HG02981 (cell line): ENCODE data around the gene C6orf47.

Source experiments
- ATAC-seq: cut with Tn5 transposase; IDR thresholded peaks from one replicate; pipeline ENCODE4 v1.9.1; 2021; ENCODE audit warnings: mild to moderate bottlenecking, moderate library complexity; ENCODE audit not compliant: unreplicated experiment

The C6orf47 gene

DNA sequence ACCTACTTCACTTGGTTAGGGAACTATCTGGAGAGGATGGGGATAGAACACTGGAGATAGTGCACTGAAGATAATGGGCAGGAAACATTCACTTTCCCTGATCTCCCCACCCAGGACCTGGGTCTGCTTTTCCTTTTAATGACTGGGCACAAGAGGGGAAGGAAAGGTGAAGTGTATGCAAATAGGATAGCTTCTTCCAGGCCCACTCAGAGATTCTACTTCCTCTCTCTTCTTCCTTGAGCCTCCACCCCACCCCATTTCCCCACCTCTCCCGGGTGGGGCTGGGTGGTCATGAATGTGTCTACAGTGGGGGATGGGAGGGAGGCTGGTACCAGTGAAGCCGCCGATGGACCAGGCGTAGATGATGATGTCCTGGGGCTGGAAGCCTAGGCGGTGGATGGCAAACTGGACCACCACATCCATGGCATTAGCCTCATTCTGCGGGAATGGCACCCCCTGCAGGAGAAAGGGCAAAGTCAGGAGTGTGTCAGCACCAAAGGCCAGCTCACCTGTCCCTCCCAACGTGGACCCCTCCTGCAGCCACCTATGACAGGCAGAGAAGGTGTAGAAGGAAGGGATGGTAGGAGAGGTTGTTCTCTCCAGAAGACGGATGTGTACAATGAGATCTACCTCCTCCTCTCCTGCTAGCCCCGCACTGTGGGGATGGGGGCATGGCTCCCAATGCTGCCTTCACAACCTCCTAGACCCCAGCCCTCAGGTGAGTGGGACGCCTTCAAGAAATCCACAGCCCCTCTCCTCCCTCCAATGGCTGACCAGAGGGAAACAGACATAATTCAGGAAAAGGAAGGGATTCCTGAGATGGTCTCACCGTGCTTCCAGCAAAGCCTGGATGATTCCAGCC is 28.9 kb upstream of the C6orf47 start:
- no peak for ATAC-seq

DNA sequence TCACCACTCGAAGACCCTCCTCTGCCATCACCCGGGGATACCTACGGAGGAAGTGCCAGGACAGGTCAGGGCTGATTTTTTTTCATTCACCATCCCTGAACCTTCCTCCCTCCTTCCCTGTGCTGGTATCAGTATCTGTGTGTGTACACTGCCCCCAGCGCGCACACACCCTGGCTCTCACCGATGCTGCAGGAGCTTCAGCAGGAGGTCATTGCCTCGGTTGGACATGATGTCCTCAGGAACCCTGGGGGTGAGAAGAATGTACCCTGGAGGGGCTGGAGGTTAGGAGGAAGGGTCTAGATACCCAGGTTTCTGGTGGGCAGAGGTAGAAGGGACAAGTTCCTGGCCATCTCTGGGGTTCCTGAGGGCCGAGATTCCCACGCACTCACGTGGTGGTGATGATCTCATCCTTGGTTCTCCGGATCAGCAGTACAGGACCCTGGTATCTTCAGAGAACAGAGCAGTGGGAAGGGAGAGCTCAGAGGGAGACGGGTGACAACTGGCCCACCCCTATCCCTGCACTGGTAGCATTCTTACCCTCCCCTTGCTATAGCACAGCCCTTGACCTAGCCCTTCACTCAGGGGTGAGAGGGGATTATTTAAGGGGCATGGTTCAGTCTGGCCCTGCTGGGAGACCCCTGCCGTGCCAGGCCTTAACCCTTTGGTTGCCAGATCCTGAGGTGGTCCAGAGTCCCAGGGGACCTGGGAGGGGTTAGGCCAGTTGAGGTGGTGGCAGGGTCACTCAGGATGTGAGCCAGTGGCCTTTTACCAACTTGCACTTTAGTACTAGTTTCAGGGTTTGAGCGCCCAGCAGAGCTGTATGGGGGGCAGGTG is 27.5 kb upstream of the C6orf47 start:
- no peak for ATAC-seq

DNA sequence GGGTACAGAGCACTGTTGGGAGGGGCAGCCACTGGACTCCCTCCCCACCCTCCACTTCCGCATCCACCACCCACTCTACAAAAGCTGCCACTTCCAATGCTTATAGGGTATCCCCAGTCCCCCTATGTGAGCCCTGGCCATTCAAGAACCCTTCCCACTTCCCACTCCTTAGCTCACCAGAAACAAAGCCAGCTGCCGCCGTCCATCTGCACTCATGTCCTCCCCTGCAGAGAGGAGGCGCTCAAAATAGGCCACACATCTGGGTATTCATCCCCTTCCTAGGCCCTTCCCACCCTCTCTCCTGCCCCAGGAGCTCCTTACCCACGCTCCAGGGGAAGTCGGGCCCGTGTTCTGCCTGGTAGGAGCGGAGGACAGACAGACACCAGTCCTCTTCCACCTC is 26.7 kb upstream of the C6orf47 start:
- ATAC-seq: no peak

DNA sequence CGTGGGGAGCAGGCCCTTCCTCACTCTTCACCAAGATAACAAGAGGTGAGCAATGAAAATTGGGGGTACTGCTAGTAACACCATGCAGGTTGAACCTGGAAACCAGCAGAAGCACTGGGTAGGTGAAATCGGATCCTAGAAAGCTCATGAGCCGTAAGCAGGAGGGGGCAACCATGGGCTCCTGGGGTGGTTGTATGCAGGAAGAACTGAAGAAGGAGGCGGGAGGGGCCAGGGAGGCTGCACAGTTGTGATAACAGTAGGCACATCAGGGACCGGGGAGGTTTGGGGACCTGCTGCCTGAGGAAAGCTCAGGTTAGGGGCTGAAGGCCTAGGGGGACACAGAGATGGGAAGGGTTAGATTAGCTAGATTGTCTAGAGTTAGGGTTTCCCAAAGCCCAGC is 25.9 kb upstream of the C6orf47 start:
- ATAC-seq: no peak

DNA sequence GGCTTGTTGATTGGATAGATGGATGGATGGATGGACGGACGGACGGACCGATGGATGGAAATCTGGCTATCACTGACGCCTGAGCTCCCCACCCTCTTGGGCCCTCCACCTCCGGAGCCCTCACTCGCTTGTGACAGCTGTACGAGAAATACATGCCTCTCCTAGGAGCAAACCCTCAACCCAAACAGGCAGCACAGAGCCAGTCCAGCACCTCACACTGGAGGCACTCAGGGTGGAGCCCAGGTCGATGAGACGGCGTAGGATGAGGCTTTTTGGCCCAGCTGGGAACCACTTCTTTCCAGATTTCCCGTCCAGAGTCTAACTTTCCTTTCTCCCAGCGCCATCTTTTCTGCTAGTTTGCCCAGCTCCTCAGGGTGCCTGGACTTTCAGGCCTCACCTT is 23.0 kb upstream of the C6orf47 start:
- no peak for ATAC-seq

DNA sequence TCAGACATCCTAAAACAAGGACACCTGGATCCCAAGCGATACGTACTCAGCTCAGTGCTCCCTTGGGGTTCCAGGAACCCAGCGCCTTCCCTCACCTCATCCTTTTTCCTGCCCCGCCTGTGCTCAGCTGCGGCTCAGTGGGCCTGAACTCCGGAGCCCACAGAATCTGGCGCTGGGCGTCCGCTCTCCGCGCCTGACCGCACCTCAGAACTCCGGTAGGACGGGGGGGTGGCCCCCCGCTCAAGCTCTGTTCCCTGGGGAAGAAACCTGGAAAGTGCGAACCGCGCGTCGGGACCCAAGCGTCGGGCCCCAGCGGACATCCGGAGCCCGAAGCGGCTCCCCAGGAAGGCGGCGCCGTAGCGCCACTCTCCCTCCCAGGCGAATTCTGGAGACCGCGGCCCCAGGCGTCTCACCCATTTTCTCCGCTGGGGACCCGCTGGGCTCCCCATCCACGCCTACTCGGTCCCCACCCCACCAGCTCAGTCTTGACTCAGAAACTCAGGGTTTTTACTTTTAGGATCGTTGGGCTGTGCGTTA is 20.6 kb upstream of the C6orf47 start:
- ATAC-seq: no peak

DNA sequence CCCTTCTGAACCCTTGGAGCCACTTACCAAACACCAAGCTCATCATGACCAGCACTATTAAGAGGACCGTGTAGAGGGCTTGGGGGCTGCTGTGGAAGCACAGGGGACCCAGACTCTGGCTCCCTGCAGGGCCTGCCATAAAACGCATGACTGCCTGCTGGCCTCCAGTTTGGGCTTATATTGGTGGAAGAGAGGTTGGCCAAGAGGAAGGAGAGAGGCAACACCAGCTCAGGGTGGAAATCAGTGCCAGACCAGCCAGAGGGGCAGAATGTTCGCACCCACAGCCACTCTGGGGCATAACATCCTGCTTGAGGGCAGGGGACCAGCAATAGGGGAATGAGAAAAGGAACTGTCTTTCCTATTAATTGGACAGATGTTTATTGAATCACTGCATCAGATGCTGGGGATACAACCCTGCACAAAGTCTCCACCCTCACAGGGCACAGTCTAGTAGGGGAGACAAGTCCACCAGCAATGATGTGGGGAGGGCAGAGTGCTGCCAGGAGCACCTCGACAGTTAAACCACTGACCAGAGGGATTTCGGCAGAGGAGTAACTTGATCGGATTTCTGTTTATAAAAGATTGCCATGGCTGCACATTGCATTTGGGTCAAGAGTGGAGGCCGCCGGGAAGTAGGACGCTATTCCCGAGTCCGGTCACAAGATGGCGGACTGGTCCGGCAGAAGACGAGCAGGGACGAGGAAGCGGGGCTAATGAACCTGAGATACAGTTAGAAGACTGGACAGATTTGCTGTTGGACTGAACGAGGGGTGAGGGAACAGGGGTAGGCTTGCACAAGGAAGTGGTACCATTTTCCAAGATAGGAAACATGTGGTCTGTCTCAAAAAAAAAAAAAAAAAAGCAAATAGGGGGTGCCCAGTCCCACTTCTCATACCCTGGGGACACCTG is 19.9 kb upstream of the C6orf47 start, which contains the start of gene LY6G5C:
TSS of gene LY6G5C (minus strand) at position 842 of the 909 bp plus-strand sequence. CDS start at position 148, 694 bp downstream.
- ATAC-seq: no peak

DNA sequence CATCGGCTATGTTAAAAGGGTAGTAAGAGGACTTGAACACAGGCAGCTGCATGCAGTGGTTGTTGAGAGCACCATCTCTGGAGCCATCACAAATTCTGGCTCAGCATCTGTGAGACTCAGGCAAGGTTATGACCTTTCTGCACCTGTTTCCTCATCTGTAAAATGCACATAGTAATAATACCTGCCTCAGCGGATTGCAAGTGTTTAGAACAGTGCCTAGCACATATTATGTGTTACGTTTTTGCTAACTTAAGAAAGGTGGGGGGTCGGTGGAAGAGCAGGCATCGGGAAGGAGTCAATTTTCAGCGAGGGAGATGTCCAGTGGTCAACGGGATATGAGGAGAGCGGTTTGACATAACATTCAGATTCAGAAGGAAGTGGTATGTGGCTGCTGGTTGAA is 17.4 kb upstream of the C6orf47 start:
- ATAC-seq: no peak

DNA sequence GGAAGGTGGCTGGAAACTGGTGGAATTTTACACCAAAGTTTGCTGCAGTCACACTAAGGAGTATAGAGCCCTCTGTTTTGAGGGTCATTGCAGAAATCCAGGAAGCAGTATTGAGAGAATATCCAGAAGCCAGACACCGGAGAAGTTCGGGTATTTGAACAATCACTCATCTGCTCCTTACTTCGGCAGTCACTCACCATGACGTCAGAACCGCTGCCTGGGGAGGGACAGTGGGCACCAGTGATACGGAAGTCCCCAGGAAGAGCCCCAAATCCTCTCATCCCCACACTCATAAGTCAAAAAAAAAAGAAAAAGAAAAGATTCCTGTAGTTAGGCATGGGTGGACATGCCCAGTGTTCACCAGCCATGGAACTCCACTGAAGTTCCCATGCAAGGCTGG is 16.3 kb upstream of the C6orf47 start:
- ATAC-seq: no peak

DNA sequence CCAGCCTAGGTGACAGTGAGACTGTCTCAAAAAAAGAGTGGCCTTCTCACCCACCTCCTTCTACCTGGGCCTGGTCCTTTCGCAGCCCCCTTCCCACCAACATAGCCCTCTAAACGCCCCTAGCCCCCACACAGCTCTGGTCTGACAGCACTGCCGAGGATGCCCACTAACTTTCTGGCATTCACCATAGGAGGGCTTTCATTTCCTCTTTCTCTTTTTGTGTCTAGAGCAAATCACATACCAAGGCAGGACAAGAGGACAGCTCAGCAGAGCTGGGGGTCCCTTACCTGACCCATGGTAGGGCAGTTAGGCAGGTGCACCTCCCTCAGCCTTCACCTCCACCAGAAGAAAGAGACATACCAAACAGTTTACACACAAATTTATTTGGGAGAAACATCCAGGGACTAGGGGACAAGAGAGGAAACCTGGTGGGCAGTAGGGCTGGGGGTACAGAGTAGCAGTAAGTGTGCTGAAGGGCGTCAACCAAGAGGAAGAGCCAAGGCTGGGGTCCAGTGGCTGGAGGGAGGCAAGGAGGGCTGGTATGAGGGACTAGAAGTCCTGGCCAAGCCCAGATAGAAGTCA is 15.8 kb upstream of the C6orf47 start:
- no peak for ATAC-seq

DNA sequence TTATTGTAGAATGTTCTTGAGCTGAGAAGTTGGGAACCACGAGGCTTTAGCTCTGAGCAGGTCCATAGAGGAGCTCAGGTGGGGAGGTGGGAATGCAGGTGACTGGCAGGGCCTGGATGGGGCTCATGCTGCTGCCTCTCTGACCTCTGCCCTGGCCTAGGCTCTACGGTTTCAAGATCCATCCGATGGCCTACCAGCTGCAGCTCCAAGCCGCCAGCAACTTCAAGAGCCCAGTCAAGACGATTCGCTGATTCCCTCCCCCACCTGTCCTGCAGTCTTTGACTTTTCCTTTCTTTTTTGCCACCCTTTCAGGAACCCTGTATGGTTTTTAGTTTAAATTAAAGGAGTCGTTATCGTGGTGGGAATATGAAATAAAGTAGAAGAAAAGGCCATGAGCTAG is 9.1 kb upstream of the C6orf47 start, which contains the start of gene LY6G5B:
TSS of gene LY6G5B (plus strand) at position 301 of the 400 bp plus-strand sequence. CDS start 975 bp downstream, outside the sequence.
- ATAC-seq: no peak

DNA sequence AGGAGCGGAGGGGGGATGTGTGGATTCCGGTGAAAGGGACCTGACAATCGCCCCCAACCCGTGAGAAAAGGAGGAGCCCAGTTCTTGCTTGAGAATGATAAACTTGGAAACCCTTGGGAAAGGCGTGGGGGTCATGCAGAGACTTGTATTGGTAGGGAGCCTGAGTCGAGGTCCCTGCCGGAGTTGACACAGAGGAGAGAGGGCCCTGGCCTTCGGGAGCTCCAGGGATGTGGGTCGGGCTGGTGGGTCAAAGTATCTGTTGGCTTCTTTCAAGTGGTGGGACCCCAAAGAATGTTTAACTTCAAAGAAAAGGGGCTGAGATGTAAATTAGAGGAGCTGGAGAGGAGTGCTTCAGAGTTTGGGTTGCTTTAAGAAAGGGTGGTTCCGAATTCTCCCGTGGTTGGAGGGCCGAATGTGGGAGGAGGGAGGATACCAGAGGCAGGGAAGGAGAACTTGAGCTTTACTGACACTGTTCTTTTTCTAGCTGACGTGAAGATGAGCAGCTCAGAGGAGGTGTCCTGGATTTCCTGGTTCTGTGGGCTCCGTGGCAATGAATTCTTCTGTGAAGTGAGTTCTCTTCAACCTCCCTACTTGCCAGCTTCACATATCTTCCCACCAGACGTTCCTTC is 5.9 kb upstream of the C6orf47 start:
- ATAC-seq: no peak

DNA sequence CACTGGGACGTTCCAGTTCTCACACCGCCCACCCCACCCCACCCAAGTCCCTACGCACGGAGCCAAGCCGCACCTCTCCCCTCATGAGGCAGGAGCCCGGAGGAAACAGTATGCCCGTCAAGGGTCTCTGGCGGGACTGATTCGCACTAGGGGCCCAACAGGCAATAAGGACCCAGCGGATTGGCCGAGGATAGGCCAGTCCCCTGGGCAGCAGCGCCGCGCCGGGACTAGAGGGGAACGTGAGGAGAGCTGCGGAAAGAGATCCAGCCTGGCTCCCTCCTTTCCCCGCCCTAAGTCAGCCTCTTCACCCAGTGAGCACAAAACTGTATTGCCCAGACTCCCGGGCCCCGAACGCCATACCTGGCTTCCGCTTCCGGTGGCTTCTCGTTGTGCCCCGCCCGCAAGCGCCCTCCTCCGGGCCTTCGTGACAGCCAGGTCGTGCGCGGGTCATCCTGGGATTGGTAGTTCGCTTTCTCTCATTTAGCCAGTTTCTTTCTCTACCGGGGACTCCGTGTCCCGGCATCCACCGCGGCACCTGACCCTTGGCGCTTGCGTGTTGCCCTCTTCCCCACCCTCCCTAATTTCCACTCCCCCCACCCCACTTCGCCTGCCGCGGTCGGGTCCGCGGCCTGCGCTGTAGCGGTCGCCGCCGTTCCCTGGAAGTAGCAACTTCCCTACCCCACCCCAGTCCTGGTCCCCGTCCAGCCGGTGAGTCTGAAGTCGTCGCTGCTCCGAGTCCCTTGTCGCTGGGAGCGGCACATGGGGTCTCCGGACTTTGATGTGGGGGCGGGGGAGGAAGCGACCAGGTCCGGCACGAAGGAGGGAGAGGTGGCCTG is 5.1 kb upstream of the C6orf47 start, which contains the start of gene CSNK2B:
TSS of gene CSNK2B (plus strand) at position 580 of the 836 bp plus-strand sequence. CDS start 752 bp downstream, outside the sequence.
- peak; percentile 78 for ATAC-seq

DNA sequence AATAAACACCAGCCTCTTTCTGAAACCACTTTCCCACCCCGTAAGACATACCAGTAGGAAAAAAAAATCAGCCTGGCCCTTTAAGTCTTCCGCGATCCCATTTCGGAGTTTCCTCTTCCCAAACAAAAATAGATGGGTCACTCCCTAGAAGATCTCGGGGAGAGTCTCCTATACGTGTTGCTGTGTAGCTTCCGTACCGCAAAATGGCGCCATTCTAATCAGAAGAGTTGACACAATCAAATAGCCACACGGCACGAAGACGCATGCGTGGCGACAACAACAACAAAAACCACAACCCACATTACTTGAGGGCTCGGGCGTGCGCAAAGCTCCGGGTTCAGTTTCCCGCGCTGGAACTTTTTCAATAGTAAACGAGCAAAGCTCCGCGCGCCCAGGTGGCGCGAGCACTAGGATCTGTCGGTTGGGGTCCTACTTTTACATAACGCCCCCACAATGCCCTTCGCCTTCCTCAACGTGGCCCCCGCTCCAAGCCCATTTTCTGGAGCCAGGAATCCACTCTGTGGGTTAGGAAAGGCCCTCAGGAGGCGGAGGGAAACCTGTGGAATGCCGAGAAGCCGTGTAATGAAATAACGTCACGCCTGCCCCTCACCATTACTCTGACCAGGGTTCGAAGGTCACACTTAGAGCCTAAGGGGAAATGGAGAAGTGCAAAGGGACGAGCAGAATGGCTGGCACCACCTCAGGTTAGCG is 4.4 kb upstream of the C6orf47 start, which contains the start of gene GPANK1:
TSS of gene GPANK1 (minus strand) at position 208 of the 711 bp plus-strand sequence. CDS start 519 bp downstream, outside the sequence.
- no peak for ATAC-seq

DNA sequence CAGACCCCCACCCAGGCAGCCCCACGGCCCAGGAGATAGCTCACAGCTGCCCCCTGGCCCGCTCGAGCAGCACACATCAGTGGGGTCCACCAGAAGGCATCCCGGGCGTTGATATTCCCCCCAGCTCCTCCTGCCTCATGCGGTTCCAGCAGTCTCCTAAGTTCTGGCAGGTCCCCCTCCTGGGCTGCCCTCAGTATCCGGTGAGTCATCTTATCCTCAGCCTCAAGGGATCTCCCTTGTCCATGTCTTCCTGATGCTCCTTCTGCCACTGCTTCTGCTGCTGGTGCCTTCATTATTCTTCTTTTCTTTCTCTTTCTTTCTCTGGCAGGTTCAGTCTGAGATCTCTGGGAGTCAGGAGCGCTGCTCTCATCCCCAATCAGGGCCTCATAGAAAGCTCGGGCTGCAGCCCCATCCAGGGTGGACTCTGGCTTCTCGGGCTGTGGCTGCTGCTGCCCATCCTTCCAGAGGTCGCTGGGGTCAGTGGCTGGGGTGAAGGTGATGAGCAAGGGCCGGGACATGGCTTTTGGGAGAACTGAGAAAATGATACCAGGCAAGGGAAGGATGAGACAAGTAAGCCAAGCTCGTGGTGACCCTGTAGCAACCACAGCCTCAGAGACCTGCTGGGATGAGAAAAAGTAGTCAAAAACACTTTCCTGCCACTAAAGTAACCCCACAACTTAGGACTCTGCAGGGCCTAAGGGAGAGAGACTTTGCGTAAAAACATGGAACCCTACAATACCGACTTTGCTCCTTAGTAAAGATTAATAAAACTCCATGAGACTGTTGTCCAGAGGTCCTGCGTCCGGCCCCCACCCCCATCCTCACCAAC is 3.6 kb upstream of the C6orf47 start:
- ATAC-seq: no peak

DNA sequence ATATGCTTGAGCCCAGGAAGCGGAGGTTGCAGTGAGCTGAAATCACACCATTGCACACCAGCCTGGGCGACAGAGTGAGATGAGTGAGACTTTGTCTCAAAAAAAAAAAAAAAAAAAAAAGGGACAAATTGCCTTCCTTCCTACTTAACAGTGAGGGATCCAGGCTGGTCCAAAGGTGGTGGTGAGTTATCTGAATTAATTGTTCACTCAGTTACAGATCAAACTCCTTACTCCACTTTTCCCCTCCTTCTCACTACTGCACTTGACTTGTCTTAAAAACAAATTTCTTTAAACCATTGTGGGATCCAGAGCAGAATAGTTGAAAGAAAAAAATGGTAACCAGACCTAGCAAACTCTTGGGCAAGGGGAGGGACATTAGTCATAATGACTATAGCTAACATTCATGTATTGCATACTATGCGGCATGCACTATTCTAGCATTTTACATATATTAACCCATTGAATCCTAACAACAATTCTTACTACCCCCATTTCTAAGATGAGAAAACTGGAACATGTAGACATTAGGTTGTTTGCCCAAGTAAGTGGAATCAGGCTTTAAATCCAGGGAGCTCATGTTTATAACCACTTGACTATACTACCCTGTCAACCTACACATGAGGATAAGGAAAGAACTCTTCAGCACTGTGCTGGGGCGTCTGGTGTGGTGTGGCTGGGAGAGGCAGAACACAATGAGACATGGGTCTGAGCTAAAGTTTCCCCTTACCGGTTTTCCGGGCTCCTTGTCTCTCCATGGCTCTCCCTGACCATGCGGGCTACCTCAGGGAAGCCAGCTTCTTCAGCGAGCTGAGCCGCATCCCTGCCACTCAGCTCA is 2.8 kb upstream of the C6orf47 start:
- no peak for ATAC-seq
